Epithelial cell of prostate (primary cell): ENCODE data around the gene ATE1.
A peak's percentile ranks its signal among the peaks of the same experiment; 100 is the strongest.

Experiments
- DNase-seq: peaks from one replicate; pipeline ENCODE4 v3.0.0-alpha.2; 2011; ENCODE audit warnings: low read depth, low spot score
- H3K27ac ChIP-seq: fragments of 450-650 bp; 2 replicates; pipeline ENCODE4 v1.5.1; 2017; ENCODE audit warnings: mild to moderate bottlenecking

The ATE1 gene

DNA sequence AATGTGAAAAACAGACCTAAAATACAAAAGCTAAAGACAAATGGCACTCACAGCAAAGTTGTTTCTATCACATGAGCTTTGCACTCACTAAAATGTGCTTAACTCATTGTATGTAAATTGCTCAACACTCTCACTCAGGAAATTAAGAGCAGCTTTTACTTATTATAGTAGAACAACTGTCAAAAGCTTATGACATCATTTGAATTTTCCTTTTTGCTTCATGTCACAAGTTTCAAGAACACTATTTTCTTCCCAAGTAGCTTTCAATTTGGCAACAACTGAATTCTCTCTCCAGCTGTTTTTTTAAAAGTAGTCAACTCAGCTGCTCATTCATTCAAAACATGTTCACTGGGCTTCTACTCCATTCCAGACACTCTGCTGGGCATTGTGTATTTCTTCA lies 46.9 kb downstream of the ATE1 start:
- no peak for DNase-seq
- H3K27ac ChIP-seq, result no peak overlapping the region

DNA sequence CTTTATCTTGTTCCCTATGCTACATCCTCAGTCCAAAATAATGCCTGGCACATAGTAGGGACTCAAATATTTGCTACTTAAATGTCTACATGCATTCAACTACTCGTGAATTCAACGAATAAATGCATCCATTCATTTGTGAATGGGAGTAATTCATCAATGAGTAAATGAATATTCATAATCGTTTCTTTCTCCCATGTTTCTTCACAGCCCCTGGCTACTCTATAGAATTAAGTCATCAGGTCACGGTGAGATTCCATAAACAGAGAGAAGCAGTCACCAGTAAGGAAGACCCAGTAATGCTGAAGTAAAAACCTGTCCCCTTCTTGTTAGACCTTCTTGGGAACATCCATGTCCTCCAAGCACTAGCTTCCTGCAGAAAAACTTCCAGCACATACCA lies 48.4 kb downstream of the ATE1 start:
- H3K27ac ChIP-seq, result no peak overlapping the region
- DNase-seq, result no peak

DNA sequence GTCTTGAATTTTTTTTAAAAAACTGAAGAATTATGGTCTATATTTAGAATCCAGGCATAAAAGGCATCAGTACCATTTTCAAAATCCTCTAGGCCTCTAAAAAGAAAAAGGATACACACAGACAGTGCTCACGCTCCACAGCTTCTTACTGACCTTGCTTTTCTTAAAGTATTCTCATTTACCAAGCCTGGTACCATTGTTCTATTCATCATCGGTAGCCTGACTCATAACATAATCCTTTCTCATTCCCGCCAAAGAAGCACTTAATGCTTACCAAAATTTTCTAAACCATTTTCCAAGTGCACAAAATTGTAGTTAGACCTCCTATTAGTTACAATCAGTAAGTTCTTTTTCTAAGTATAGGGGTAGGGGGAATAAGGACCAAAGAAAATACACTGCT lies 54.6 kb downstream of the ATE1 start:
- no peak for DNase-seq
- H3K27ac ChIP-seq, result no peak overlapping the region

DNA sequence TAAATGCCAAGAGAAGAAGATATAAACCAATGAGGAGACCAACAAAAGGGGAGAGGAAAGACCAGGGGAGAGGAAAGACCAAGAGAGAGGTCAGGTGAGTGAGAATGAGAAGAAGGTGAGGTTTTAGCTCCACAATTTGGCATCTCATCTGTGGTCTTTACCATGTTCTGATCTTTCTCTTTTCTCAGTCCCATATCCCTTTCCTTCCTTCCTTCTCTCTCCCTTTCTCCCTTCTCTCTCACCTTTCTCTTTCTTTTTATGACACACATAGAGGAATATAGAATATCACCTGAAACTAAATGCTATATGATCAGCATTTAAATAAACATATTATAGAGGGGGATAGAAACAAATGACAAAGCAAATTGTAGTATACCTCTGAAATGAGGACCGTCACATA lies 57.4 kb downstream of the ATE1 start:
- DNase-seq, result no peak
- H3K27ac ChIP-seq, result no peak overlapping the region

DNA sequence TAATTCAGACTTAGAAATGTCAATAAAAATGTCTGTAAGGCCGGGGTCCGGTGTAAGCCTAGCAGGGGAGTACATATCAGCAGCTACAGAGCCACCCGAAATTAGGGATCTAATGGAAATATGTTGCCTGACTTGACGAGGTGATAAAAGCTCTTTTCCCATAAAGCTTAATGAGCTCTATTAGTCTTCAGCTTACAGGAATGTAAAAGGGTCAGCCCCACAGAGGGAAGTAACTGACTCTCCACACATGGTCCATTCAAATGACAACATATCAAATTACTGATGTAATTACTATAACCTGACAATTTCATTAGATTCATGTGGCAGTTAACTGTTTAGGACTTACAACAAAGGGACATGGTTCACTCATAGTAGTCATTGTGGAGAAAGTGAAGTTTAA lies 62.3 kb downstream of the ATE1 start:
- no peak for DNase-seq

DNA sequence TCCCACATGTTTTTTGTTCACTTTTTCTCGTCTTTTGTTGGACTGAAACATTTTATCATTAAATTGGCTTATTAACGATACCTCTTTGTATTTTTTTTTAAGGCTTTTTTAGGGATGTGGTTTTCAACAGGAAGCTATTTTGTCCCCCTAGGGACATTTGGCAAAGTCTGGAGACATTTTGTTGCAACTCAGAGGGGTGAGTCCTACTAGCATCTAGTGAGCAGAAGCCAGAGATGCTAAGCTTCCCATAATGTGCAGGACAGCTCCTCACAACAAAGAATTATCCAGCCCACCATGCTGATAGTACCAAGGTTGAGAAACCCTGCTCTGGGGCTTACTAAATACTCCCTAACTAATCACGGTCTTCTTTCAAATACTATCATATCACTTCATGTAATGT lies 63.2 kb downstream of the ATE1 start:
- DNase-seq, result no peak
- H3K27ac ChIP-seq, result no peak overlapping the region

More for the DNA sequence above, 62.3 kb downstream of the ATE1 start:
- H3K27ac ChIP-seq, result no peak overlapping the region

DNA sequence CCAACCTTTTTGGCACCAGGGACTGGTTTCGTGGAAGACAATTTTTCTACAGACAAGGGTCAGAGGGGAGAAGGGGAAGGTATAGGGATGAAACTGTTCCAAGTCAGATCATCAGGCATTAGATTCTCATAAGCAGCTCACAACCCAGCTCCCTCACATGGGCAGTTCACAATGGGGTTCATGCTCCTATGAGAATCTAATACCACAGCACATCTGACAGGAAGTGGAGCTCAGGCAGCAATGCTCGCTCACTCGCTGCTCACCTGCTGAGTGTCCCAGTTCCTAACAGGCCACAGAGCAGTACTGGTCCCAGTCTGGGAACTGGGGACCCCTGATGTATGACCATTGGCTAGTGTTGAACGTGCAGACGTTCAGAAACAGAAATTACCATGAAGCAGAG lies 63.7 kb downstream of the ATE1 start:
- DNase-seq, result no peak
- no peak overlapping the region for H3K27ac ChIP-seq

DNA sequence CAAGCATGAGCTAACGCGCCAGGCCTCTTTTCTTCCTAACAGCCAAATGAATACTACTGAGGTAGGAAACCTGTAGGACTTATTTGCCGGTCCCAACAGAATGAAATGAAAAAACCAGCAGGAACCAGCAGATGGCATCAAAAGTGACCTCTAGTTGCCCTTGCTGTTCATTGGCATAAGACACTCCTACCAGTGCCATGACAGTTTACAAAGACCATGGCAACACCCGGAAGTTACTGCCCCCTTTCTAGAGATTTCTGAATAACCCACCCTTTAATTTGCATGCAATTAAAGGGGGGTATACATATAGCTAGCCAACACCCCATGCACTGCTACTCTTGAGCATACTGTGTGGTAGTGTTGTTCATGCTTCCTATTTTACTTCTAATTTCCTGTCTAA lies 65.2 kb downstream of the ATE1 start:
- no peak overlapping the region for H3K27ac ChIP-seq
- no peak for DNase-seq

DNA sequence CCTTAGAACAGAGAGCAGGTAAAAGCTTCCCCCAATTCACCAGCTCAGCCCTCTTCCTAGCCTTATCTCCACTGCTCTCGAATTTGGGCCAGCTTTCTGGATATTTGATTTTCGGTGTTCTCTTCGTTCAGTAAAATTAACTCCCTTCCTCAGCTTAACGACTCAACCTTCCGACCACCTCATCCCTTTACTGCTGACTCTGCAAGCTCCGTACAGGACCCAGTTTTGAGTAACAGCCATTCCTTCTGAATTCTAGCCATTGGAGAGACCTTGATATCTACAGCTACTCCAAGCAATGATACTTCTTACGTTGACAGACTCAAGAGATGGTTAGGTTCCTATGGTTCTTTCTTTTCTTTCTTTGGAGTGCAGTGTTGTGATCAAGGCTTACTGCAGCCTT lies 65.8 kb downstream of the ATE1 start:
- no peak for DNase-seq
- H3K27ac ChIP-seq, result no peak overlapping the region

DNA sequence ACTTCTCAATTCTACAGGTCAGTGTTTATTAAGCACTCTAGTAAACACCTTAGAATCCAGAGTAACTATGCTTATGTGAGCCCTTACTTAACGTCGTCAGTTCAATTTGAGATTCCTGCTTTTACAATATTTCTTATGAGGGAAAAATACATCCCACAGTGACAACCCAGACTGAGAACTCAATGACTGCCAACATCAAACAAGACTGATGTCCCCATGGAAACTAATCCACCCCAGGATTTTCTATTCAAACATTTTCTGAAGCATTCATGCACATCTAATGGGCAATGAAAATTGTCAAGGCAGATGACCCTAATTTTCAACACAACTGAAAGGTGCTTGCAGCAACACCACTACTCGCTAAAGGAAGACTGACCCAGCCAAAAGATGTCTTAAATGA lies 67.0 kb downstream of the ATE1 start:
- H3K27ac ChIP-seq, result no peak overlapping the region
- DNase-seq, result no peak

DNA sequence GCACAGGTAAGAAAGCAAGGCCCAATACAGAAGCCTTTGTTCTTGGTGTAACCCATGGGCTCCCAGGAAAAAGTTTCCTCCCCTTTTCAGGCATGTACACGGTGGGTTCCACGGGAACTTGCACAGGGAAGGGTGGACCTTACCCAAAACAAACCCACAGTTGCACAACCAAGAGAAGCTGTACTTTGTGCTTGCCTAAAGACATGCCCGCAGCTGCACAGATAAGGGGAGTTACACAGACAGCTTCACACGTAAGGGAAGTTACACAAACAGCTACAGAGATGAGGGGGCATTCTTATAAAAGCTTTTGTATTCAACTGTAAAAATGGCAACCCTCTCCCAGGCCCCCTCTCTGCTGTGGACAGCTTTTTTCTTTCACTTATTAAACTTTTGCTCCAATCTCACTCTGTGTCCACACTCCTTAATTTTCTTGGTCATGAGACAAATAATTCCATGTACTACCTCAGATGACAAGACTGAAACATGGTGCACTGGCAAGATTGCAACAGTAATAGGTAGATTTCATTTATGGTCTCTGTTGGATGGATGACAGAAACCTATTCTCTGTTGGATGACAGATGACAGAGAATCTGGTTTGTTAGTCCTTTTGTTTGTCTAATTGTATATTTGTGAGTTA lies 72.9 kb downstream of the ATE1 start:
- no peak for DNase-seq
- H3K27ac ChIP-seq, result no peak overlapping the region

DNA sequence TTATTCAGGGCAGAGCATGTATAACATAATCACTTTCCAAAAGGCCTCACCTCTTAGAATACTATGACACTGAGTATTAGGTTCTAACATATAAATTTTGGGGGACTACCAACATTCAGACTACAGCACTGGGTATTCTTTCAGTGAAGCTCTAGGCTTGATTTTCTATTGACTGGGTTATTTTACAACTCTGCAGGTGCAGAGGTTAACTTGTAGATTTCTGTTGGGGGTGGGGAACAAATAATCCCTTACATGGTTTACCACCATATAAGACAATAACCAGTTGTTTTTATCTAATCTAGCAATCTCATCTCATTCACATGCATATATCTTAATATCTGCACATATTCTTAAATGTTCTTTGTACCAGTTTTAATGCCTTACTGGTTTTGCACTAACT lies 73.9 kb downstream of the ATE1 start:
- DNase-seq, result no peak
- no peak overlapping the region for H3K27ac ChIP-seq

DNA sequence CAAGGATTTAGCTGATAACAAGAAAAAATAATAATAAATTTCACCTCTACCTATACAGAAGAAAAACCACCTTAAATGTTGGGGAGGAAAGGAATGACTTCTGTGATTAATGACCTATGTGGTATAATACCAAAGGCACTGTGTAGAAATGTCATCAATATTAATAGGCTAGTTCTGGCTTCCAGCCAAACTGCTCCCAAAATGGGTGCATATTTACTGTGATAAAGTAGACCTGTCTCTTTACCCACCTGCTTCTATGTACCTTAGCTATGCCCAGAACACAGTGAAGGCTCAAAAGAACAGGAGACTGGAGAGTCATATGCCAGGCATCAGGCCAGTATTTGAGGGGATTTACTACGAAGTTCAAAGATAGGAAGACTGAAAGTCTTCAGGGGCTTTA lies 76.0 kb downstream of the ATE1 start:
- DNase-seq, result no peak
- H3K27ac ChIP-seq, result no peak overlapping the region

DNA sequence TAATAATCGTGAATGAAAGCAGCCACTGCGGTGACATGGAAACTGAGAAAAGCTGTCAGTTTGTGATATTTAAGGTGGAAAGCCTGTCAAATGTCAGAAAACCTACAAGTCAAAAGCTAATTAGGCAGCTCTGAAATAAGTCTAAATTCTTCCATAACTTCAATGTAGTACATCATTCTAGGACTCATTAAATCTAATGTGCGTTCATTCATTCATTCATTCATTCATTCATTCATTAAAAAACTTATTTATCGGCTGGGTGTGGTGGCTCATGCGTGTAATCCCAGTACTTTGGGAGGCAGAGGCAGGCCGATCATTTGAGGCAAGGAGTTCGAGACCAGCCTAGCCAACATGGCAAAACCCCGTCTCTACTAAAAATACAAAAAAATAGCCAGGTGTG lies 79.7 kb downstream of the ATE1 start:
- no peak overlapping the region for H3K27ac ChIP-seq

DNA sequence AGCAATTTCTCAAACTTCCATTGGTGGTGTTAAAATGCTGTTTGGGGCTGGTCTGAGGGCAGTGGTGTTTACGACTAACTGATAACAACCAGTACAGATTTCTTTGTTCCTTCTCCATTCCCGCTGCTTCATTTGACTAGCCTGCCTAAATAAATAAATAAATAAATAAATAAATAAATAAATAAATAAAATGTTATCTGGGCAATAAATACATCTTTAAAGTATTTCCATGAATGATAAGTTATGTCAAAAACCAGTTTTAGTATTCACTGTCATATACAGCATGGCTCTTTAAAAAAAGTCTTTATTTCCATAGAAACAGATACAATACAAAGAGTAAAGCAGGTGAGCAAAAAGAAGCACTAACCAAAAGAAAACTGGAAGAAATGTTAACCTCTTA lies 81.3 kb downstream of the ATE1 start:
- no peak for DNase-seq

More for the DNA sequence above, 79.7 kb downstream of the ATE1 start:
- DNase-seq, result no peak

DNA sequence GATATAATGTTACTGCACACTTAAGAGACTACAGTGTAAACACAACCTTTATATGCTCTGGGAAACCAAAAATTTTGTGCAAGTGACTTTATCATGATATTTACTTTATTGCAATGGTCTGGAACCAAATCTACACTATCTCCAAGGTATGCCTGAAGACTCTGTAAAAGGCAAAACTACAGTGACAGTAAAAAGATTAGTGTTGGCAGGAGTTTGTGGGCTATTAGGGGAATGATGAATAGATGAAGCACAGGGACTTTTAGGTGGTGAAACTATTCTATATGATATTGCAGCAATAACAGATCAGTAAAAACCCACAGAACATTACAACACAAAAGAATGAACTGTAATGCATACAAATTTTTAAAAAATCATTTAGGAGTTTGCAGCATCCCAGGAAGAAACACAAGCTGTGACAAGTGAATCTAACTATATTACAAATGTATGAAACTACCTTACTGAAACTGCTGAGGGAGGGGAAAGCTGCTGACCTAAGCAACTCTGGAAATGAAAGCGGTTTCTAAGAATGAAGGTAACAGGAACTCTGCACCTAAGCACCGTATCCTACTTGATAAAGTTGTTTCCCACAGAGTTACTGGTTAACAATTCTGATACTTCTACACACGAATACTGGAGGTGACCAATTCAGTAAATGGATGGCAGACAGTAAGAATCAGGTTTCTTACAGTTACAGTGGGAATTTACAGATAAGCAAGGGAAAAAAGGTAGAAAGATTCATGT lies 82.6 kb downstream of the ATE1 start:
- no peak for DNase-seq
- H3K27ac ChIP-seq, result no peak overlapping the region

More for the DNA sequence above, 81.3 kb downstream of the ATE1 start:
- no peak overlapping the region for H3K27ac ChIP-seq

DNA sequence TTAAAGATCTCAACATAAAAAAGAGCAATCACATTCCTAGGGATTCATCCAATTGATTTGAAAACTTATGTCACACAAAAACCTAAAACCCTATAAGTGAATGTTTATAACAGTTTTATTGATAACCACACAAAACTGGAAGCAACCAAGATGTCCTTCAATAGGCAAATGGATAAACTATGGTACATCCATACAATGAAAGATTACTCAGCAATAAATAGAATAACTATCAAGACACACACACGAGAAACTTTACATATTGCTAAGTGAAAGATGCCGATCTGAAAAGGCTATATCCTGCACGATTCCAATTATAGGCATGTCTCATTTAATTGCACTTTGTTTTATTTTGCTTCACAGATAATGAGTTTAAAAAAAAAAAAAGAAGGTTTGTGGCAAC lies 83.3 kb downstream of the ATE1 start:
- no peak for DNase-seq
- no peak overlapping the region for H3K27ac ChIP-seq

DNA sequence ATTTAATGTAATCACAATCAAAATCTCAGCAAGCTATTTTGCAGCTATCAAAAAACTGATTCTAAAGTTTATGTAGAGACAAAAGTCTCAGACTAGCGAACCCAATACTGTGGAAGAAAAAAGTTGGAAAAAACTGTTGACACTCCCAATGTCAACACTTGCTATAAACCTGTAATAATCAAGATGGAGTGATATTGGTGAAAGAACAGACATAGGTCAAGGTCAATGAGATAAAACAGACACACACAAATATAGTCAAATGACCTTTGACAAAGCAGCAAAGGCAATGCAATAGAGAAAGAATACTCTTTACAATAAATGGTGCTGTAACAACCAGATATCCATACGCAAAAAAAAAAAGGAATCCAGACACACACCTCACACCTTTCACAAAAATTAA lies 84.5 kb downstream of the ATE1 start:
- no peak overlapping the region for H3K27ac ChIP-seq
- no peak for DNase-seq

DNA sequence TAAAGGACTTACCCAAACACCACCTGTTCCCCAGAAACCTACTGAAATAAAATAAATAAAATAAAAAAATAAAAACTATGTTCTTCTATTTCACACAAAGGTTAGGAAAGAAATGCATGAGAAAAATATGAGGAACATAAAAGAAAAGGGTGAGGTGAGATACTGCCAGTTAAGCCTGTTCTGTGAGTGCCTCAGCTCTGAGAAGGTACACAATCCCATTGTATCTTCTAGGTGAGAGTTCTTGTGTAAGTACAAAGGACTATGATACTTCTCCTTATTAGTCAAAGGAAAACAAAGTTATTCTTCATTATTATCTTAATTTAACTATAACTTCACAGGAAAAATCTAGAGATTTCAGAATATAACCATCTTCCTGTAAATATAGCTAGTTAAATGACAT lies 86.0 kb downstream of the ATE1 start:
- peak overlapping the region; percentile 33 for H3K27ac ChIP-seq
- peak; percentile 33 for DNase-seq

DNA sequence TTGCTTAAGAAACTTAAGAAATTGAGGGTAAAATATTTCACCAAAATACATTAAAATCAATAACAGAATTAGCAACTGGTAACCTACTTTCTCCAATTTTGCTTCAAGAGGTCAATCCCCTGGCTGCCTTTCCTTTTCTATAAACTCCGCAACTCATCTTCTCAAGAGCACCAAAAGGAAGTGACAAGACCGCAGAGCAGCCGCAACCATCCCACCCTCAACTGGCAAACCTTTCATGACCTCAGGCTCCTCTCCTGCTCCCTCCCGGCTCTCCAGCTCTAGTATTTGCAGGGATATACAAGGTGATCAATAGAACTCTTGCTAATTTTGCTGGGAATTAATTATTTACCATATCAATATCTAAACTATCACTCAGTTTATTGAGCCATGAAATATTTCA lies 88.9 kb downstream of the ATE1 start:
- no peak overlapping the region for H3K27ac ChIP-seq
- DNase-seq, result no peak

DNA sequence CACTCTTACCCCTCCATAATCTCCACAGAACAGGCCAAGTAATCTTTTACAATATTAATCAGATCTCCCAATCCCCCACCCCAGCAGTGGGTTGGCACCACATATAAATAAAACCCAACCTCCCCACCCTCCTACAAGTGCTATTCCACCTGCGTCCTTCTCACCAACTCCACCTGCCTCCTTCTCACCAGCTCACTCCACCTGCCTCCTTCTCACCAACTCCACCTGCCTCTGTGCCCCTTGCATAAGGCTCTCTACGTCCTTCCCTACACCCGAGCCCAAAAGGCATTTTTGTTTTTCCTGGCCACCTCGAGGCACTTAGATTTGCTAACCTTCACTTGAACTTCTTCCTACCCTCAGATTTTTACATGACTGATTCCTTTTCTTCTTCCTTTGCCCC lies 89.7 kb downstream of the ATE1 start:
- H3K27ac ChIP-seq, result no peak overlapping the region
- DNase-seq, result no peak

DNA sequence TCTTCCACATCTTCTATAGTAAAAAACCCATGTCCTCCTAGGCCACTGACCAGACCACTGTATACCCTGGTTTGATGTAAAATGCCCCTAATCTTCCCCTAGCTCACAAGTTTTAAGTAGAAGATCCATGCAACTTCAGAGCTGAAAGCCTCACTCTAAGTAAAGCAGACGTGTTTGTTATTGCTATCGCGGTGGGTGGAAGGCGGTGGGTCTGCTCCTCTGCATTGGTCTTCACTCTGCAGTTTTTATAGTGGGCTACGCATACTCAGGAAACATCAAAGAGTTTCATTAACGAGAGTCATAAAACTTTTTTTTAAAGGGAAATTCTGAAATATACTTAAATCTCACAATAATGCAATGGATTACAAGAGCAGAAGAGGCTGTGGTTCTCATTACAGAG lies 91.7 kb downstream of the ATE1 start:
- no peak for DNase-seq

More for the DNA sequence above, 91.7 kb downstream of the ATE1 start:
- no peak overlapping the region for H3K27ac ChIP-seq
